Neuronal stem cell (in vitro differentiated cells): ENCODE results near the gene ARFGAP3. TPM values are rescaled to one million over a fixed set of nuclear protein-coding genes. Genes with fewer than 3 reads are reported as not detected.

ENCODE experiments used
- DNase-seq: peaks from one replicate; pipeline ENCODE4 v3.0.0-alpha.2; 2013; ENCODE audit warnings: low spot score
- H2AFZ ChIP-seq: one replicate; pipeline ENCODE4 v1.6.1; 2013; ENCODE audit warnings: mild to moderate bottlenecking, low read length, inconsistent platforms
- H2AK5ac ChIP-seq: 2 replicates; pipeline ENCODE4 v1.6.1; 2013; ENCODE audit warnings: low read depth, mild to moderate bottlenecking, inconsistent platforms, low read length, moderate library complexity, mixed read lengths
- H2BK120ac ChIP-seq: 2 replicates; pipeline ENCODE4 v1.6.1; 2013; ENCODE audit warnings: low read depth, mild to moderate bottlenecking, inconsistent platforms, low read length, moderate library complexity, mixed read lengths
- H2BK12ac ChIP-seq: one replicate; pipeline ENCODE4 v1.6.1; 2013; ENCODE audit warnings: low read length, inconsistent platforms
- H2BK15ac ChIP-seq: 2 replicates; pipeline ENCODE4 v1.6.1; 2013; ENCODE audit warnings: mild to moderate bottlenecking, low read length, inconsistent platforms, mixed read lengths
- H2BK5ac ChIP-seq: one replicate; pipeline ENCODE4 v1.6.1; 2013; ENCODE audit warnings: inconsistent platforms, mild to moderate bottlenecking, low read length, moderate library complexity
- H3K14ac ChIP-seq: one replicate; pipeline ENCODE4 v1.6.1; 2013; ENCODE audit warnings: low read length, inconsistent platforms
- H3K18ac ChIP-seq: 2 replicates; pipeline ENCODE4 v1.6.1; 2013; ENCODE audit warnings: low read length, inconsistent platforms
- H3K23ac ChIP-seq: 2 replicates; pipeline ENCODE4 v1.6.1; 2013; ENCODE audit warnings: low read depth, mild to moderate bottlenecking, mixed read lengths, low read length, inconsistent platforms; ENCODE audit not compliant: poor library complexity
- H3K27ac ChIP-seq: replicated peaks from 3 replicates; pipeline ENCODE4 v1.5.1; 2013; ENCODE audit warnings: low read length, inconsistent platforms
- H3K27me3 ChIP-seq, 3 experiments: 2 replicates each; pipeline ENCODE4 v1.6.1; 2013; ENCODE audit warnings: low read length in 3 of 3, mild to moderate bottlenecking in 2 of 3, inconsistent platforms in 1 of 3, low read depth in 1 of 3, mixed read lengths in 1 of 3, moderate library complexity in 1 of 3; ENCODE audit not compliant: control insufficient read depth in 3 of 3, insufficient read depth in 3 of 3
- H3K36me3 ChIP-seq, 2 donors: replicated peaks in 1 of 2; 2 replicates each; pipeline ENCODE4 v1.6.1; 2013; ENCODE audit warnings: low read length in 2 of 2; ENCODE audit not compliant: control insufficient read depth in 2 of 2, insufficient read depth in 2 of 2
- H3K4ac ChIP-seq: 2 replicates; pipeline ENCODE4 v1.6.1; 2013; ENCODE audit warnings: inconsistent platforms, mild to moderate bottlenecking, low read length, moderate library complexity
- H3K4me1 ChIP-seq, 2 donors: 1 replicate in 1 of 2; 2 replicates in 1 of 2; pipeline ENCODE4 v1.6.1; 2013; ENCODE audit warnings: low read length in 2 of 2, low read depth in 1 of 2; ENCODE audit not compliant: control insufficient read depth in 2 of 2, insufficient read depth in 1 of 2
- H3K4me2 ChIP-seq: one replicate; pipeline ENCODE4 v1.6.1; 2013; ENCODE audit warnings: mild to moderate bottlenecking, low read length, inconsistent platforms; ENCODE audit not compliant: insufficient read depth, poor library complexity, severe bottlenecking
- H3K4me3 ChIP-seq, 2 donors: 2 replicates each; pipeline ENCODE4 v1.5.1; 2013; ENCODE audit warnings: low read length in 2 of 2, mild to moderate bottlenecking in 2 of 2, inconsistent platforms in 1 of 2, moderate library complexity in 1 of 2
- H3K79me1 ChIP-seq: one replicate; pipeline ENCODE4 v1.6.1; 2013; ENCODE audit warnings: low read depth, mild to moderate bottlenecking, inconsistent platforms, low read length, moderate library complexity
- H3K9ac ChIP-seq: one replicate; pipeline ENCODE4 v1.6.1; 2013; ENCODE audit warnings: mild to moderate bottlenecking, low read depth, low read length, inconsistent platforms; ENCODE audit not compliant: poor library complexity
- H3K9me3 ChIP-seq, 2 donors: replicated peaks in 1 of 2; 2 replicates each; pipeline versions ENCODE3 to v1.6.1; 2013; ENCODE audit warnings: low read length in 2 of 2, mild to moderate bottlenecking in 2 of 2, inconsistent platforms in 1 of 2, low read depth in 1 of 2, mixed read lengths in 1 of 2, moderate library complexity in 1 of 2; ENCODE audit not compliant: control insufficient read depth in 2 of 2, insufficient read depth in 1 of 2
- H4K8ac ChIP-seq: one replicate; pipeline ENCODE4 v1.6.1; 2013; ENCODE audit warnings: low read depth, mild to moderate bottlenecking, inconsistent platforms, low read length, moderate library complexity
- H4K91ac ChIP-seq: one replicate; pipeline ENCODE4 v1.6.1; 2013; ENCODE audit warnings: low read length, low read depth, mild to moderate bottlenecking, inconsistent platforms; ENCODE audit not compliant: poor library complexity
- WGBS, 2 donors: extraction: QIAGEN DNeasy Blood & Tissue Kit; methylation state at CpG; one replicate each; pipeline ENCODE4 v1.1.7; 2013; ENCODE audit warnings: missing lambda C conversion rate in 2 of 2, mixed read lengths in 1 of 2; ENCODE audit not compliant: insufficient read length in 2 of 2, insufficient replicate concordance in 1 of 2; ENCODE audit errors: extremely low coverage in 2 of 2; 5-methylcytosine and 5-hydroxymethylcytosine counted together
- polyA plus RNA-seq, 2 experiments: library from polyadenylated mRNA; stranded (reverse); fragments of 200-250 nt; gene quantifications; one replicate each; pipeline ENCODE4 v1.2.3, GENCODE V29; 2013

The ARFGAP3 gene, protein sequence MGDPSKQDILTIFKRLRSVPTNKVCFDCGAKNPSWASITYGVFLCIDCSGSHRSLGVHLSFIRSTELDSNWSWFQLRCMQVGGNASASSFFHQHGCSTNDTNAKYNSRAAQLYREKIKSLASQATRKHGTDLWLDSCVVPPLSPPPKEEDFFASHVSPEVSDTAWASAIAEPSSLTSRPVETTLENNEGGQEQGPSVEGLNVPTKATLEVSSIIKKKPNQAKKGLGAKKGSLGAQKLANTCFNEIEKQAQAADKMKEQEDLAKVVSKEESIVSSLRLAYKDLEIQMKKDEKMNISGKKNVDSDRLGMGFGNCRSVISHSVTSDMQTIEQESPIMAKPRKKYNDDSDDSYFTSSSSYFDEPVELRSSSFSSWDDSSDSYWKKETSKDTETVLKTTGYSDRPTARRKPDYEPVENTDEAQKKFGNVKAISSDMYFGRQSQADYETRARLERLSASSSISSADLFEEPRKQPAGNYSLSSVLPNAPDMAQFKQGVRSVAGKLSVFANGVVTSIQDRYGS
- 23.8 TPM for polyA plus RNA-seq (2013, experiment 1 of 2)
- polyA plus RNA-seq (2013, experiment 2 of 2), result 23.2 TPM

DNA sequence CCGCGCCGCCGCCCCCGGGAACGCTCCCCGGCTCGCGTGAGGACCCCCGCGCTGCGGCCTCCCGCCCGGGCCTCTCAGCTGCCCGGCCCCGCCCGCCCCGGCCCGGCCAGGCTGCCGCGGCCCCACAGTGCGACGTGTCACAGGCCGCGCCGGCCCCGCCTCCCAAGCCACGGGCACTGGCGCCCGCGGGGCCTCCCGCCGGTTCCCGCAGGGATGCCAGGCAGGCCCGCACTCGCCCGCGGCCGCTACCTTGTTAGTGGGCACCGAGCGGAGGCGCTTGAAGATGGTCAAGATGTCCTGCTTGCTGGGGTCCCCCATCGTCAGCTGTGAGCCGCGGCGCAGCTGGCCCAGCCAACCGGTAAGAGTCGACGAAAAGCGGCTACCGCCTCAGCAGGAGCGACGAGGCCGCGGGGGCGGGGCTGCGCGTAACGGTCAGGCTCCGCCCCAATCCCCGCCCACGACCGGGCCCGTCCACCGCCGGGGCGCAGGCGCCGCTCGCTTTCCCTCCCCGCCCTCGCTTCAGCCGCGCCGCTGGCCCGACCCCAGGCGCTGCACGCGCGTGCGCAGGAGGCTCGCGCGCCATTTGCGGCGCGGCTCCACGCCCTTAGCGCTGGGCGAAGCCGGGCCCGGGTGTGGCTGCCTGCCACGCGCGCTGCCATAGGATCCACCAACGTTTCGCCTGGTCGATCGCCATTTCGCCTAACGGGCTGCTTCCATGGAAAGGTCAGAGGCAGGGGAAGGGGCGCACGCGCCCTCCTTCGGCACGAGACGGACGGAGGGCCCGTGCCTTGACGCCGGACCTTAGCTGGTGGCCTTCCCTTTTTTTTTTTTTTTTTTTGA, at the start of gene ARFGAP3:
TSS of gene ARFGAP3 (minus strand) at position 409 of the 840 bp plus-strand sequence. CDS start at position 318, 91 bp downstream.
- Histone ChIP-seq H4K91ac (no peak within 1 kb of the TSS), H3K36me3 (peaks cover 0 to 12% of the 10 kb centered on the region in 2 donors), H3K27me3 (peaks cover 0 to 2% (median 0%) of the 10 kb centered on the region in 3 experiments), H3K27ac (peak within 1 kb of the TSS; percentile 91), H2BK15ac (peak within 1 kb of the TSS; percentile 54), H2BK12ac (no peak within 1 kb of the TSS), H3K4me3 (peak within 1 kb of the TSS; percentile 62 to 93), H2AFZ (peak within 1 kb of the TSS; percentile 99), H2AK5ac (peak within 1 kb of the TSS; percentile 82), H2BK5ac (peak within 1 kb of the TSS; percentile 66), H3K4me2 (peak within 1 kb of the TSS; percentile 85), H3K14ac (no peak within 1 kb of the TSS), H2BK120ac (no peak within 1 kb of the TSS), H3K9ac (peak within 1 kb of the TSS; percentile 87), H3K4me1 (peaks cover 0 to 2% of the 10 kb centered on the region in 2 donors), H4K8ac (no peak within 1 kb of the TSS), H3K18ac (peak within 1 kb of the TSS; percentile 97), H3K9me3 (peaks cover 4 to 10% of the 10 kb centered on the region in 2 donors), H3K4ac (no peak within 1 kb of the TSS), H3K79me1 (peaks cover 3% of the 10 kb centered on the region), H3K23ac (peak within 1 kb of the TSS; percentile 85)
- no CpG with 5 or more reads among the region's 111 CpGs for WGBS, 2 donors
- DNase-seq, result peak; percentile 93

DNA sequence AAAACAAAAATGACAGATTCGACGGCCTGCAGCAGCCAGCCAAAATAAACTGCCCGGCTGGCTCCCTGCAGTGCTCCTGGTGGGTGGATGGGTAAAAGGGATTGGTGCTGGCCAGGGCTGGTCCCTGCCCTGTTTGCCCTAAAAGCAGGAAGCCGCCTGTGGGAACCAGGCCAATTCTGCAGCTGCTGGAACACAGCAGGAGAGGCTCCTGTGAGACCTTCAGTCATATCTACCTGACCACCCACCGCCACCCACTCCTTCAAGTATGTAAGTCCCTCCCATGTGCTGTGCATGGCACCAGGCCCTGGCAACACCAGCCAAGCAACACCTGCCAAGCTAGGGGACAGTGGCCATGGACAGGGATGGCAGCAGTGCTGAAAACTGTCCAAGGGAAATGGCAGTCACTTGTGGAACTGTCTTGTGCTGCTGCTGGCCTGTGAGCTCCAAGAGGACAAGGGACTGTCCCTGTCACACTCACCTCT, 48.7 kb upstream of the ARFGAP3 start:
- no peak overlapping the region for H2BK15ac ChIP-seq
- no peak overlapping the region for H2BK120ac ChIP-seq
- H3K27me3 ChIP-seq, result no peaks in the 10 kb centered on the region
- no peak overlapping the region for H2BK5ac ChIP-seq
- H3K4me2 ChIP-seq, result no peak overlapping the region
- H3K79me1 ChIP-seq, result peaks cover 4% of the 10 kb centered on the region
- H3K9me3 ChIP-seq, result no peaks in the 10 kb centered on the region
- no peak overlapping the region for H2AK5ac ChIP-seq
- H4K8ac ChIP-seq, result no peak overlapping the region
- peak overlapping the region; percentile 34 for H2BK12ac ChIP-seq
- H3K4me3 ChIP-seq, result peak overlapping the region in 1 of 2 donors; percentile 5
- H3K18ac ChIP-seq, result no peak overlapping the region
- H3K14ac ChIP-seq, result no peak overlapping the region
- H3K27ac ChIP-seq, result no peak overlapping the region
- H3K4ac ChIP-seq, result no peak overlapping the region
- no peak overlapping the region for H4K91ac ChIP-seq
- peaks cover 3 to 63% of the 10 kb centered on the region in 2 donors for H3K36me3 ChIP-seq
- WGBS, 2 donors, result no CpG with 5 or more reads among the region's 5 CpGs
- H3K23ac ChIP-seq, result no peak overlapping the region
- H2AFZ ChIP-seq, result no peak overlapping the region
- no peak for DNase-seq
- H3K9ac ChIP-seq, result no peak overlapping the region
- peaks cover 0 to 24% of the 10 kb centered on the region in 2 donors for H3K4me1 ChIP-seq

DNA sequence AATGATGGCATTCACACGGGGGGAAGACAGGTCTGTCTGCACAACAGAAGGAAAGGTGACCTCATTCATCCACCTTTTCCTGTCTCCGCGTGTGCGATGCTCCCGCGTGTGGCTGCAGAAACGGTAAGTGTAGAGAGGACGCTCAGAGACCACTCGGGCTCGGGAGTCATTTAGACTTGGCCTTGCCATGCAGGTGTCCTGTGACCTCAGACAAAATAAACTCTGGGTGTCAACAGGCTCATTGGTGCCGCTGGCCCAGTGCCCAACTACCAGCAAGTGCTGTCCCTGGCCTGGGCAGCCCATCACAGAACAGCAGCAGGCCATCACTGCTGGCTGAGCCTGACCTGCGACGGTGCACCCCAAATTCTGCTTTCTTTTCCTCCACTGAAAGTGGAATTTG, 48.1 kb upstream of the ARFGAP3 start:
- H3K36me3 ChIP-seq, result peaks cover 3 to 58% of the 10 kb centered on the region in 2 donors
- H3K4me1 ChIP-seq, result peaks cover 0 to 24% of the 10 kb centered on the region in 2 donors
- H2BK15ac ChIP-seq, result no peak overlapping the region
- no peak overlapping the region for H3K9ac ChIP-seq
- no peak overlapping the region for H2AFZ ChIP-seq
- no peak overlapping the region for H2BK5ac ChIP-seq
- no peaks in the 10 kb centered on the region for H3K27me3 ChIP-seq
- no peak overlapping the region for H3K4me3 ChIP-seq
- no peak overlapping the region for H3K4me2 ChIP-seq
- no CpG with 5 or more reads among the region's 13 CpGs for WGBS, 2 donors
- no peak for DNase-seq
- no peak overlapping the region for H4K91ac ChIP-seq
- H3K14ac ChIP-seq, result no peak overlapping the region
- no peak overlapping the region for H2BK12ac ChIP-seq
- no peak overlapping the region for H2AK5ac ChIP-seq
- no peak overlapping the region for H3K27ac ChIP-seq
- H3K23ac ChIP-seq, result no peak overlapping the region
- H3K18ac ChIP-seq, result no peak overlapping the region
- no peak overlapping the region for H2BK120ac ChIP-seq
- H4K8ac ChIP-seq, result no peak overlapping the region
- peaks cover 4% of the 10 kb centered on the region for H3K79me1 ChIP-seq
- no peak overlapping the region for H3K4ac ChIP-seq
- H3K9me3 ChIP-seq, result no peaks in the 10 kb centered on the region
